NCI-H2196 treated with DMSO at 0.1 percent for 48 hours (cell line): ENCODE measurements around the gene RMI2.

Experiments
- DNase-seq: peaks from one replicate; lab custom pipeline; 2025; ENCODE audit not compliant: unreplicated experiment; lab: John Stamatoyannopoulos, UW

The RMI2 gene

GRCh38 chr16:11309895-11310633 lies 35.2 kb upstream of the RMI2 start:
- peak; percentile 22 for DNase-seq

- no peak for DNase-seq
Measured at GRCh38 chr16:11310634-11310977, 34.7 kb upstream of the RMI2 start.

- DNase-seq, result no peak
Measured at GRCh38 chr16:11310997-11311561, 34.2 kb upstream of the RMI2 start.

GRCh38 chr16:11312718-11313492 lies 32.4 kb upstream of the RMI2 start:
- DNase-seq, result peak; percentile 51

- no peak for DNase-seq
Measured at GRCh38 chr16:11313493-11314308, 31.6 kb upstream of the RMI2 start.

GRCh38 chr16:11314309-11314894 lies 30.9 kb upstream of the RMI2 start:
- DNase-seq, result no peak

GRCh38 chr16:11315510-11315909 lies 29.7 kb upstream of the RMI2 start:
- DNase-seq, result no peak

GRCh38 chr16:11316331-11317015 lies 28.8 kb upstream of the RMI2 start:
- DNase-seq, result no peak

- no peak for DNase-seq
Measured at GRCh38 chr16:11318817-11319216, 26.4 kb upstream of the RMI2 start.

- DNase-seq, result no peak
Measured at GRCh38 chr16:11319529-11320146, 25.6 kb upstream of the RMI2 start.

GRCh38 chr16:11320170-11320569 lies 25.1 kb upstream of the RMI2 start:
- DNase-seq, result no peak

- DNase-seq, result no peak
Measured at GRCh38 chr16:11321662-11322061, 23.6 kb upstream of the RMI2 start.

- DNase-seq, result no peak
Measured at GRCh38 chr16:11322823-11323222, 22.4 kb upstream of the RMI2 start.

- DNase-seq, result no peak
Measured at GRCh38 chr16:11323551-11324336, 21.5 kb upstream of the RMI2 start.

- no peak for DNase-seq
Measured at GRCh38 chr16:11325404-11326083, 19.7 kb upstream of the RMI2 start.

GRCh38 chr16:11326084-11326736 lies 19.0 kb upstream of the RMI2 start:
- DNase-seq, result no peak

GRCh38 chr16:11326737-11327276 lies 18.5 kb upstream of the RMI2 start:
- no peak for DNase-seq
